Right atrium auricular region (tissue), 2 donors: ENCODE measurements around the gene DNM1L. TPM values are rescaled to one million over a fixed set of nuclear protein-coding genes. Genes with fewer than 3 reads are reported as not detected.
A peak's percentile ranks its signal among the peaks of the same experiment; 100 is the strongest.

Source experiments
- DNase-seq: peaks from one replicate; pipeline ENCODE4 v3.0.0-alpha.2; 2019; ENCODE audit warnings: low spot score
- H3K27ac ChIP-seq, 2 donors: fragments of 200-600 bp; sonication (generic); 1 replicate in 1 of 2; 2 replicates in 1 of 2; pipeline ENCODE4 v1.5.1; 2016 to 2019
- H3K27me3 ChIP-seq, 2 donors: fragments of 200-600 bp; sonication (generic); one replicate each; pipeline versions ENCODE4 v1.5.1 to v1.6.0; 2017 to 2019
- H3K36me3 ChIP-seq: fragments of 200-600 bp; sonication (generic); one replicate; pipeline ENCODE4 v1.5.1; 2016
- H3K4me1 ChIP-seq, 2 donors: fragments of 200-600 bp; sonication (generic); one replicate each; pipeline versions ENCODE4 v1.5.1 to v1.6.0; 2017 to 2019
- H3K4me3 ChIP-seq, 2 donors: fragments of 200-600 bp; sonication (generic); 1 replicate in 1 of 2; 2 replicates in 1 of 2; pipeline ENCODE4 v1.5.1; 2017 to 2019; ENCODE audit warnings: mild to moderate bottlenecking in 1 of 2, moderate library complexity in 1 of 2
- H3K9me3 ChIP-seq, 2 donors: fragments of 200-600 bp; sonication (generic); one replicate each; pipeline ENCODE4 v1.5.1; 2019
- total RNA-seq, 2 donors: library from RNA; depleted of rRNA; stranded (reverse); fragments of >200 nt; gene quantifications; one replicate each; pipeline ENCODE4 v1.1.0, GENCODE V29; 2016
- TF ChIP-seq, protein P1 (sequence below), 2 donors: fragments of 200-600 bp; sonication (generic); IDR thresholded peaks; one replicate each; pipeline ENCODE4 v1.5.1; 2019; ENCODE audit warnings: antibody characterized with exemption in 2 of 2

DNM1L gene
- total RNA-seq, 2 donors from 2014 or later: 33.6 to 51.1 TPM

DNA sequence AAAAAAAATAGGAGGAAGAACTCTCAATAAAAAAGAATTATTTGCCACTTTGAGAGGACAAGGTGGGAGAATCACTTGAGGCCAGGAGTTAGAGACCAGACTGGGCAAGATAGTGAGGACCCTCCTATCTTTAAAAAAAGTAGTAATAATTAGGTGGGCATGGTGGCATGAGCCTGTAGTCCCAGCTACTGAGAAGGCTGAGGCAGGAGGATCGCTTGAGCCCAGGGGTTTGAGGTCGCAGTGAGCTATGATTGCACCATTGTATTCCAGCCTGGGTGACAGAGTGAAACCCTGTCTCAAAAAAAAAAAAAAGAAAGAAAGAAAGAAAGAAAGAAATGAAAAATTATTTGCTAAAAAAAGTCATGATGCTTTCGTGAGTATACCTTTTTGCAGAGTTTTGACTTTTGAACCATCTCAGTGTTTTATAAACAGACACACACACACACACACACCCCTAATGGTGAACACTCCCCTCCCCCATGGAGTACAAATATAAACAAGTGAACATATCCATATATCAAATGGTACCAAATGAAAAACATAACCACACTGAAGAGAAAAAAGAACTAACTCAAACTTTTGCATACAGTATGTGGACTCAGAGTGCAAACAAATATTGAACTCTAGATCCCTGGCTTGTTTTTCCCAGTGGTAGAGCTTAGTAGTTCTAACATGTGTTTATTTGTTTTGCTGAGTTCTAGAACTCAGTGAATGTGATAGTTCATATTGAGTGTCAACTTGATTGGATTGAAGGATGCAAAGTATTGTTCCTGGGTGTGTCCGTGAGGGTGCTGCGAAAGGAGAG, 27.7 kb upstream of the DNM1L start:
- peaks cover 0 to 10% of the 10 kb centered on the region in 2 donors for H3K4me1 ChIP-seq
- no peak overlapping the region for H3K4me3 ChIP-seq
- H3K27me3 ChIP-seq: no peaks in the 10 kb centered on the region
- TF ChIP-seq, protein P1, sequence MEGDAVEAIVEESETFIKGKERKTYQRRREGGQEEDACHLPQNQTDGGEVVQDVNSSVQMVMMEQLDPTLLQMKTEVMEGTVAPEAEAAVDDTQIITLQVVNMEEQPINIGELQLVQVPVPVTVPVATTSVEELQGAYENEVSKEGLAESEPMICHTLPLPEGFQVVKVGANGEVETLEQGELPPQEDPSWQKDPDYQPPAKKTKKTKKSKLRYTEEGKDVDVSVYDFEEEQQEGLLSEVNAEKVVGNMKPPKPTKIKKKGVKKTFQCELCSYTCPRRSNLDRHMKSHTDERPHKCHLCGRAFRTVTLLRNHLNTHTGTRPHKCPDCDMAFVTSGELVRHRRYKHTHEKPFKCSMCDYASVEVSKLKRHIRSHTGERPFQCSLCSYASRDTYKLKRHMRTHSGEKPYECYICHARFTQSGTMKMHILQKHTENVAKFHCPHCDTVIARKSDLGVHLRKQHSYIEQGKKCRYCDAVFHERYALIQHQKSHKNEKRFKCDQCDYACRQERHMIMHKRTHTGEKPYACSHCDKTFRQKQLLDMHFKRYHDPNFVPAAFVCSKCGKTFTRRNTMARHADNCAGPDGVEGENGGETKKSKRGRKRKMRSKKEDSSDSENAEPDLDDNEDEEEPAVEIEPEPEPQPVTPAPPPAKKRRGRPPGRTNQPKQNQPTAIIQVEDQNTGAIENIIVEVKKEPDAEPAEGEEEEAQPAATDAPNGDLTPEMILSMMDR (IDR thresholded peaks at IDR 0.05): no peak
- no peak for DNase-seq
- no peak overlapping the region for H3K27ac ChIP-seq
- no peaks in the 10 kb centered on the region for H3K9me3 ChIP-seq
- no peaks in the 10 kb centered on the region for H3K36me3 ChIP-seq

DNA sequence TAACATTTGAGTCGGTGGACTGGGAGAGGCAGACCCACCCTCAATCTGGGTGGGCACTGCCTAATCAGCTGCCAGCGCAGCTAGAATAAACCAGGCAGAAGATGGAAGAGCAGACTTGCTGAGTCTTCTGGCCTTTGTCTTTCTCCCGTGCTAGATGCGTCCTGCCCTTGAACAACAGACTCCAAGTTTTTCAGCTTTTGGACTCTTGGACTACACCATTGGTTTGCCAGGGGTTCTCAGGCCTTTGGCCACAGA, 27.2 kb upstream of the DNM1L start:
- H3K4me1 ChIP-seq: peaks cover 0 to 4% of the 10 kb centered on the region in 2 donors
- no peaks in the 10 kb centered on the region for H3K27me3 ChIP-seq
- no peak overlapping the region for H3K27ac ChIP-seq
- TF ChIP-seq, protein P1 (IDR thresholded peaks at IDR 0.05): no peak
- no peaks in the 10 kb centered on the region for H3K36me3 ChIP-seq
- DNase-seq: no peak
- H3K4me3 ChIP-seq: no peak overlapping the region
- H3K9me3 ChIP-seq: no peaks in the 10 kb centered on the region

DNA sequence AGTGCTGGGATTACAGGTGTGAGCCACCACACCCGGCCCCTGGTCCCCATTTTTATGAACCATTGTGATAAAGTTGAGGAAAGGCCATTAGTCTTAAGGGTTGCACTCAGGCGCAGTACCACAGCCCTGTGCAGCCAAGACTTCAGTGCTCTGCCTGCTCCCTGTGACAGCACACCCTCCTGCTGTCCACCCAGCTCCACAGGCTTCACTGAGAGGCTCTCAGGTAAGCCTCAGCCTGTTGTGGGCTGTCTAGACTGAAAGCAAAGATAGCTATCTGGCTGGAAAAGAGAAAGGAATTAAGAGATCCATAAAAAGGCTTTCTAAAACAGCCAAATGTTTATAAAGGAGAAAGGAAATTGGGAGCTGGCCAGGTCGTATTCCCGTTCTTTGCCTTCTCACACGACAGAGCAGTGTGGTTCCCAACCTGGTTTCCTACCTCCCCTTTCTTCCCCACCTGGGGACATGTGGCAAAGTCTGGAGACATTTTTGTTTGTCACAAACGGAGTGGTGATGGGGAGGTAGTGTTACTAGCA, 19.1 kb upstream of the DNM1L start:
- peaks cover 0 to 10% of the 10 kb centered on the region in 2 donors for H3K4me1 ChIP-seq
- H3K9me3 ChIP-seq: no peaks in the 10 kb centered on the region
- no peak overlapping the region for H3K4me3 ChIP-seq
- H3K27ac ChIP-seq: peak overlapping the region in 1 of 2 donors; percentile 41
- TF ChIP-seq, protein P1 (IDR thresholded peaks at IDR 0.05): no peak
- no peak for DNase-seq
- H3K27me3 ChIP-seq: no peaks in the 10 kb centered on the region
- H3K36me3 ChIP-seq: no peaks in the 10 kb centered on the region

DNA sequence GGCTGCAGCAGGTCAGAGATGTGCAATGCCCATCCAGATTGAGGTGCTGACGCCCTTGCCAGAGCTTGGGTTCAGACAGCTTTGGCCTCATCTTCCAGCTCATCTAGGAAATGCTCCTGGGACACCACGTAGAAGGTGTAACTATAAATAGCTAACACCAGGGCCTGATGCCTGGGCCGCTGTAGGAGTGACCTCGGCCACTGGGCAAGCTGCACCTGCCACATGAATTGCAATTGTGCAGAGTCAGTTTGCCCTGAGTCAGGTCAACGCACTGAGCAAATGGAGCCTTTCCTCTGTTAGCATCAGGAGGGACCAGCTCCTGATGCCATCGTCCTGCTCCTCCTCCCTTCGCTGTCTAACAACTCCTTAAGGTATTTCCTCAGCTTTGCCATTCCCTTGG, 17.4 kb upstream of the DNM1L start:
- DNase-seq: no peak
- H3K4me1 ChIP-seq: peaks cover 0 to 10% of the 10 kb centered on the region in 2 donors
- no peaks in the 10 kb centered on the region for H3K36me3 ChIP-seq
- no peak overlapping the region for H3K4me3 ChIP-seq
- H3K27ac ChIP-seq: no peak overlapping the region
- no peaks in the 10 kb centered on the region for H3K9me3 ChIP-seq
- no peaks in the 10 kb centered on the region for H3K27me3 ChIP-seq
- TF ChIP-seq, protein P1 (IDR thresholded peaks at IDR 0.05): no peak

DNA sequence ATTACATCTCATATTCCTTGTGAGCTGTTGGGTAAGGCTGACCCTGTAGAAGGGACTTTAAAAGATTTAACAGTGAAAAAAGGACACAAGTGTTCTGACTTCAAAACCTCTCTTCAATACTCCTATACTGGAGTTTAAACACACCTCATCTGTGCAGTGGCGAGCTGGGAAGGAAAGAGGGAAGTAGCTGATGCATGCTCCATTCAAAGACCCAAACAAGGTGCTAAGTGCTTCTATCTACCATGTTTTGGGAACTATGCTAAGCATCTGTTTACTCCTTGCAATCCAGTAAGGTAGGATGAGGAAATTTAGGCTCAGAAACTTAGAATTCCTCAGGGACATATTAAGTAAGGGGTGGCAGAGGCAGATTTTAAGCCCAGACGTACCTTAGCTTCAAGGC, 16.4 kb upstream of the DNM1L start:
- H3K27ac ChIP-seq: no peak overlapping the region
- TF ChIP-seq, protein P1 (IDR thresholded peaks at IDR 0.05): no peak
- no peak overlapping the region for H3K4me3 ChIP-seq
- H3K27me3 ChIP-seq: no peaks in the 10 kb centered on the region
- no peak for DNase-seq
- no peaks in the 10 kb centered on the region for H3K9me3 ChIP-seq
- no peaks in the 10 kb centered on the region for H3K36me3 ChIP-seq
- peaks cover 0 to 10% of the 10 kb centered on the region in 2 donors for H3K4me1 ChIP-seq

DNA sequence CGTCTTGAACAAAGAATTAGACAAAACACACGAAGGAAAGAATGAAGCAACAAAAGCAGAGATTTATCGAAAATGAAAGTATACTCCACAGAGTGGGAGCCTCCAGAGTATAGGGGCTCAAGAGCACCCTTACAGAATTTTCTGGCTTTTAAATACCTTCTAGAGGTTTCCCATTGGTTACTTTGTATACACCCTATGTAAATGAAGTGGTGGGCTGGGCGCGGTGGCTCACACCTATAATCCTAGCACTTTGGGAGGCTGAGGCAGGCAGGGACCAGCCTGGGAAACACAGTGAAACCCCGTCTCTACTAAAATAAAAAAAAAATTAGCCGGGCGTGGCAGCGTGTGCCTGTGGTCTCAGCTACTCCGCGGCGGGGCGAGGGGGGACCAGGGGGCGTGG, 13.1 kb upstream of the DNM1L start:
- TF ChIP-seq, protein P1 (IDR thresholded peaks at IDR 0.05): no peak
- H3K9me3 ChIP-seq: no peaks in the 10 kb centered on the region
- no peak overlapping the region for H3K27ac ChIP-seq
- DNase-seq: no peak
- H3K27me3 ChIP-seq: no peaks in the 10 kb centered on the region
- H3K4me3 ChIP-seq: no peak overlapping the region
- H3K4me1 ChIP-seq: no peaks in the 10 kb centered on the region
- no peaks in the 10 kb centered on the region for H3K36me3 ChIP-seq
